Type B pancreatic cell (in vitro differentiated cells): ENCODE results near the gene SLC25A38. TPM values are rescaled to one million over a fixed set of nuclear protein-coding genes. Genes with fewer than 3 reads are reported as not detected.

ENCODE experiments used
- DNase-seq: peaks from one replicate; pipeline ENCODE4 v3.0.0; 2021; ENCODE audit warnings: mixed read lengths; ENCODE audit not compliant: unreplicated experiment; ENCODE audit errors: extremely low spot score
- H3K27ac Mint-ChIP-seq: 2 replicates; pipeline ENCODE4 v1.8.0; 2021; ENCODE audit warnings: mild to moderate bottlenecking, mixed read lengths
- H3K27me3 Mint-ChIP-seq: 2 replicates; pipeline ENCODE4 v1.8.0; 2021; ENCODE audit warnings: mixed read lengths
- H3K36me3 Mint-ChIP-seq: 2 replicates; pipeline ENCODE4 v1.8.0; 2021; ENCODE audit warnings: mixed read lengths
- H3K4me1 Mint-ChIP-seq: one replicate; pipeline ENCODE4 v1.8.0; 2021; ENCODE audit warnings: mixed read lengths; ENCODE audit not compliant: unreplicated experiment
- H3K4me3 Mint-ChIP-seq: 2 replicates; pipeline ENCODE4 v1.8.0; 2021; ENCODE audit warnings: mild to moderate bottlenecking, mixed read lengths
- H3K9me3 Mint-ChIP-seq: 2 replicates; pipeline ENCODE4 v1.8.0; 2021; ENCODE audit warnings: mixed read lengths
- CTCF ChIP-seq: fragments of 200-600 bp; sonication (generic); conservative IDR thresholded peaks from 2 replicates; pipeline ENCODE4 v1.5.0; 2021; ENCODE audit warnings: antibody characterized with exemption, mild to moderate bottlenecking
- total RNA-seq: library from RNA; stranded (reverse); gene quantifications from 2 replicates; pipeline ENCODE4 v1.2.1, GENCODE V29; 2021; ENCODE audit warnings: low replicate concordance

Gene SLC25A38
- total RNA-seq, 1 donor from 2014 or later: 26.9 TPM

GRCh38 chr3:39405687-39406367 lies 22.7 kb downstream of the SLC25A38 start:
- H3K27ac Mint-ChIP-seq: peak overlapping the region; percentile 97
- H3K4me1 Mint-ChIP-seq: peaks cover 18% of the 10 kb centered on the region
- no peak for TF ChIP-seq CTCF
- no peak for DNase-seq
- H3K4me3 Mint-ChIP-seq: peak overlapping the region; percentile 95
- peaks cover 22% of the 10 kb centered on the region for H3K36me3 Mint-ChIP-seq
- no peaks in the 10 kb centered on the region for H3K27me3 Mint-ChIP-seq
- H3K9me3 Mint-ChIP-seq: no peaks in the 10 kb centered on the region

- H3K4me1 Mint-ChIP-seq: peaks cover 18% of the 10 kb centered on the region
- no peaks in the 10 kb centered on the region for H3K27me3 Mint-ChIP-seq
- H3K9me3 Mint-ChIP-seq: no peaks in the 10 kb centered on the region
- peaks cover 30% of the 10 kb centered on the region for H3K36me3 Mint-ChIP-seq
- H3K27ac Mint-ChIP-seq: peak within 1 kb of the TSS; percentile 97
- peak; percentile 93 for DNase-seq
- peak; percentile 42 for TF ChIP-seq CTCF
- peak within 1 kb of the TSS; percentile 95 for H3K4me3 Mint-ChIP-seq
These were observed 23.4 kb downstream of the SLC25A38 start, which contains the start of gene RPSA for GRCh38 chr3:39406368-39407258. RPSA (plus strand) TSS chr3:39406720; CDS start chr3:39407654, 934 bp downstream.

GRCh38 chr3:39407259-39407629 lies 24.1 kb downstream of the SLC25A38 start:
- peak overlapping the region; percentile 97 for H3K27ac Mint-ChIP-seq
- H3K9me3 Mint-ChIP-seq: no peaks in the 10 kb centered on the region
- peaks cover 35% of the 10 kb centered on the region for H3K36me3 Mint-ChIP-seq
- peak overlapping the region; percentile 95 for H3K4me3 Mint-ChIP-seq
- H3K27me3 Mint-ChIP-seq: no peaks in the 10 kb centered on the region
- H3K4me1 Mint-ChIP-seq: peaks cover 18% of the 10 kb centered on the region
- no peak for TF ChIP-seq CTCF
- DNase-seq: no peak

- H3K9me3 Mint-ChIP-seq: no peaks in the 10 kb centered on the region
- H3K4me3 Mint-ChIP-seq: peak overlapping the region; percentile 95
- no peaks in the 10 kb centered on the region for H3K27me3 Mint-ChIP-seq
- peaks cover 40% of the 10 kb centered on the region for H3K36me3 Mint-ChIP-seq
- peaks cover 18% of the 10 kb centered on the region for H3K4me1 Mint-ChIP-seq
- H3K27ac Mint-ChIP-seq: peak overlapping the region; percentile 97
- TF ChIP-seq CTCF: no peak
- DNase-seq: no peak
These were observed 24.8 kb downstream of the SLC25A38 start for GRCh38 chr3:39407773-39408492.
